CD4-positive, alpha-beta T cell treated with Interleukin-15 for 4 hours (primary cell): ENCODE measurements around the gene SLC2A8.

Source experiments
- DNase-seq: peaks from one replicate; pipeline ENCODE4 v3.0.0-alpha.2; 2020; ENCODE audit warnings: low spot score

SLC2A8 gene

GRCh38 chr9:127382541-127382940, 14.4 kb upstream of the SLC2A8 start:
- no peak for DNase-seq

- DNase-seq: no peak
Measured at GRCh38 chr9:127384016-127384730, 12.8 kb upstream of the SLC2A8 start.

- DNase-seq: no peak
Measured at GRCh38 chr9:127384901-127385300, 12.1 kb upstream of the SLC2A8 start.

GRCh38 chr9:127386249-127386648, 10.7 kb upstream of the SLC2A8 start:
- no peak for DNase-seq

GRCh38 chr9:127386981-127387380, 10.0 kb upstream of the SLC2A8 start:
- DNase-seq: no peak

GRCh38 chr9:127388037-127388855, 8.7 kb upstream of the SLC2A8 start:
- peak; percentile 88 for DNase-seq

- no peak for DNase-seq
Measured at GRCh38 chr9:127388856-127389238, 8.1 kb upstream of the SLC2A8 start.

- DNase-seq: no peak
Measured at GRCh38 chr9:127389381-127390247, 7.4 kb upstream of the SLC2A8 start.

GRCh38 chr9:127390248-127390545, 6.8 kb upstream of the SLC2A8 start:
- no peak for DNase-seq

- DNase-seq: no peak
Measured at GRCh38 chr9:127390563-127390962, 6.4 kb upstream of the SLC2A8 start.

- DNase-seq: no peak
Measured at GRCh38 chr9:127392166-127392565, 4.8 kb upstream of the SLC2A8 start.

GRCh38 chr9:127392976-127393375, 4.0 kb upstream of the SLC2A8 start:
- no peak for DNase-seq

GRCh38 chr9:127393645-127394044, 3.3 kb upstream of the SLC2A8 start:
- DNase-seq: no peak

- DNase-seq: no peak
Measured at GRCh38 chr9:127395497-127396252, 1.3 kb upstream of the SLC2A8 start.

GRCh38 chr9:127396253-127396807, 639 bp upstream of the SLC2A8 start:
- DNase-seq: no peak

GRCh38 chr9:127397646-127398274, 791 bp downstream of the SLC2A8 start:
- DNase-seq: no peak

GRCh38 chr9:127398275-127398647, 1.3 kb downstream of the SLC2A8 start:
- DNase-seq: no peak

- no peak for DNase-seq
Measured at GRCh38 chr9:127398715-127399400, 1.9 kb downstream of the SLC2A8 start.

- DNase-seq: no peak
Measured at GRCh38 chr9:127399736-127400269, 2.8 kb downstream of the SLC2A8 start.

- DNase-seq: no peak
Measured at GRCh38 chr9:127402401-127403090, 5.6 kb downstream of the SLC2A8 start.
